Stimulated activated CD4-positive, alpha-beta T cell treated with anti-CD3 and anti-CD28 coated beads, Interleukin-2, amount 100 ng/mL, for 4 hours (primary cell): ENCODE data around the gene RNF144A.
"Not testable (repeated sequence)": the region's sequence is repeated elsewhere in the genome, so short reads cannot be mapped to it uniquely, and the experiment has no call there.

ENCODE experiments used
- DNase-seq: peaks from one replicate; pipeline ENCODE4 v3.0.0-alpha.2; 2020; ENCODE audit warnings: low read depth

The RNF144A gene

GRCh38 chr2:6929196-6929819 lies 12.1 kb downstream of the RNF144A start:
- no peak for DNase-seq

- no peak for DNase-seq
Observed at GRCh38 chr2:6930923-6931647, 13.9 kb downstream of the RNF144A start.

GRCh38 chr2:6931753-6932152 lies 14.5 kb downstream of the RNF144A start:
- DNase-seq, result no peak

GRCh38 chr2:6932206-6932605 lies 15.0 kb downstream of the RNF144A start:
- DNase-seq, result no peak

GRCh38 chr2:6932828-6933227 lies 15.6 kb downstream of the RNF144A start:
- DNase-seq, result no peak

- DNase-seq, result no peak
Observed at GRCh38 chr2:6933911-6934310, 16.7 kb downstream of the RNF144A start.

- DNase-seq, result no peak
Observed at GRCh38 chr2:6934345-6934744, 17.1 kb downstream of the RNF144A start.

- DNase-seq, result no peak
Observed at GRCh38 chr2:6934758-6935651, 17.8 kb downstream of the RNF144A start.

- not testable (repeated sequence) for DNase-seq
Observed at GRCh38 chr2:6935652-6936020, 18.4 kb downstream of the RNF144A start.

GRCh38 chr2:6937157-6937556 lies 19.9 kb downstream of the RNF144A start:
- no peak for DNase-seq

GRCh38 chr2:6937582-6937981 lies 20.4 kb downstream of the RNF144A start:
- no peak for DNase-seq

GRCh38 chr2:6939071-6939470 lies 21.9 kb downstream of the RNF144A start:
- DNase-seq, result no peak

GRCh38 chr2:6940820-6941219 lies 23.6 kb downstream of the RNF144A start:
- no peak for DNase-seq

GRCh38 chr2:6941299-6942046 lies 24.3 kb downstream of the RNF144A start:
- DNase-seq, result no peak

- DNase-seq, result no peak
Observed at GRCh38 chr2:6942848-6943247, 25.6 kb downstream of the RNF144A start.

GRCh38 chr2:6943523-6943922 lies 26.3 kb downstream of the RNF144A start:
- DNase-seq, result no peak

- DNase-seq, result no peak
Observed at GRCh38 chr2:6943971-6944370, 26.8 kb downstream of the RNF144A start.

- DNase-seq, result no peak
Observed at GRCh38 chr2:6944555-6944954, 27.3 kb downstream of the RNF144A start.

GRCh38 chr2:6945087-6945813 lies 28.0 kb downstream of the RNF144A start:
- DNase-seq, result no peak

GRCh38 chr2:6945821-6946220 lies 28.6 kb downstream of the RNF144A start:
- no peak for DNase-seq

- DNase-seq, result no peak
Observed at GRCh38 chr2:6946722-6947121, 29.5 kb downstream of the RNF144A start.
